ENCODE measurements around the gene HAUS8. TPM values are rescaled to one million over a fixed set of nuclear protein-coding genes. Genes with fewer than 3 reads are reported as not detected.
A peak's percentile ranks its signal among the peaks of the same experiment; 100 is the strongest.

HAUS8 gene
- total and polyA plus RNA-seq, 2 of the 13 experiments (the other 11 are each of a cell fraction or from before 2014, with no cell fraction given), result 7.8 to 17.5 TPM

DNA sequence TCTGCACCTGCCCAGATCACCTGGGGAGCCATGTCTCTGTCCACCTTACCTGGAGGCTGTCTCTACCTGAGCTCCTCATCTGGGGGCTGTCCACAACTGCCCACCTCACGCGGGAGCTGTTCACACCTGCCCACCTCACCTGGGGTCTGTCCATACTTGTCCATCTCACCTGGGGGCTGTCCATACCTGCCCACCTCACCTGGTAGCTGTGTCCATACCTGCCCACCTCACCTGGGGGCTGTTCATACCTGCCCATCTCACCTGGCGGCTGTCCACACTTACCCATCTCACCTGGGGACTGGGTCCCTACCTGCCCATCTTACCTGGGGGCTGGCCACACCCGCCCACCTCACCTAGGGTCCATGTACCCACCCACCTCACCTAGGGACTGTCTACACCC, 38.6 kb downstream of the HAUS8 start:
- Histone ChIP-seq H3K4me3 (replicated peaks in 1 of 3; ENCODE audit: insufficient read depth in 1 of 3, low read depth in 2 of 3, low read length in 3 of 3) (no peak overlapping the region), H3K9me3 (ENCODE audit: low read length) (no peaks in the 10 kb centered on the region), H3K79me2 (ENCODE audit: insufficient read depth, low read length) (no peaks in the 10 kb centered on the region), H3K9ac (ENCODE audit: insufficient read depth, low read depth, low read length) (no peak overlapping the region), H2AFZ (ENCODE audit: low read length) (no peak overlapping the region), H3K4me2 (ENCODE audit: low read depth, low read length) (no peak overlapping the region), H3K4me1 (ENCODE audit: insufficient read depth, low read length) (peaks cover 8% of the 10 kb centered on the region; the same call in 1 of the 2 replicates), H4K20me1 (ENCODE audit: insufficient read depth, low read length) (no peaks in the 10 kb centered on the region), H3K27ac (ENCODE audit: extremely low read length, insufficient read depth, low read length) (no peak overlapping the region), H3K27me3 (ENCODE audit: control insufficient read depth in 1 of 2, insufficient read depth in 2 of 2, low read length in 2 of 2) (peaks cover 2 to 16% of the 10 kb centered on the region in 2 experiments; a peak in 2 of 5 replicates), H3K36me3 (replicated peaks in 1 of 2; ENCODE audit: control insufficient read depth in 1 of 2, insufficient read depth in 2 of 2, low read length in 2 of 2) (no peaks in the 10 kb centered on the region)
- DNase-seq (ENCODE audit: low spot score), result no peak
- ATAC-seq, result no peak
- ChIA-PET POLR2A (no interaction called here), CTCF (ENCODE audit: low intra/inter-chr PET ratio, low total read pairs) (no interaction called here)
- no TSS peak for BruUV-seq (replicated peaks)
- FAIRE-seq, result no peak
- in situ Hi-C loops (cut with HindIII; ENCODE audit: extremely low pct_ligation_motif_present, low pct_unique_long_range_greater_than_20kb), result no loop called here
- intact Hi-C loops (cut with micrococcal nuclease; ENCODE audit: unreplicated experiment), result no loop called here
- 35% methylated on average over 4 of the region's 4 CpGs for WGBS (ENCODE audit: low lambda C conversion rate)
- no peak for TF ChIP-seq ZNF598 (CRISPR knock-in tag; IDR thresholded peaks at IDR 0.05; ENCODE audit: borderline replicate concordance)

DNA sequence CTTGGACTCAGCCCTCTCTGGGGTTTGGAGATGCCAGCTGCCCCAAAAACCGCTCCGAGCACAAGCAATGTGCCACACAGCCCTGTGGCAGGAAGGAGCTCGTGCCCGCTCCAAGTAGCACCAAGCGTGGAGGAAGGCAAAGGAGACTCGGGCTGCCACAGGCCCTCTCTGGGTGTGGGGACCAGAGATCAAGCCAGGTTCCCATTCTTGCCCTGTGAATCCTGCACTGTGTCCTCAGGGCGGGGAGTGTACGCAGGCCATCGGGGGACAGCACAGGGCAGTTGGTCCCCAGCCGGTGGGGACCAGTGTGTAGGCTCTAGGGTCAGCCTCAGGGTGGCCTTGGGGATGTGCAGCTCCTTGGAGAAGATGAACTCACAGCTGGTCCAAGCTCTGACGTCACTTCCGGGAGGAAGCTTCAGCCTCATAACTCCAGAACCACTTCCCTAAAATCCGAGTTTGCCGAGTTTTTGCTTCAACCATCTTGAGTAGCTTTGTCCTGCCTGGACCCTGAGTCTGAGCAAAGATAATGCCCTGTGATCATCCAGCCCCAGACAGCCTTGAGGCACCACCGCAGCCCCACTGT, 39.3 kb downstream of the HAUS8 start:
- Histone ChIP-seq H3K4me2 (ENCODE audit: low read depth, low read length) (no peak overlapping the region), H3K36me3 (replicated peaks in 1 of 2; ENCODE audit: control insufficient read depth in 1 of 2, insufficient read depth in 2 of 2, low read length in 2 of 2) (no peaks in the 10 kb centered on the region)
- in situ Hi-C loops (cut with HindIII; ENCODE audit: extremely low pct_ligation_motif_present, low pct_unique_long_range_greater_than_20kb), result no loop called here
- TF ChIP-seq MYNN (CRISPR knock-in tag; IDR thresholded peaks at IDR 0.05; ENCODE audit: low read depth), result no peak
- TF ChIP-seq HIVEP1 (CRISPR knock-in tag; IDR thresholded peaks at IDR 0.05), result no peak
- TF ChIP-seq, protein P1, sequence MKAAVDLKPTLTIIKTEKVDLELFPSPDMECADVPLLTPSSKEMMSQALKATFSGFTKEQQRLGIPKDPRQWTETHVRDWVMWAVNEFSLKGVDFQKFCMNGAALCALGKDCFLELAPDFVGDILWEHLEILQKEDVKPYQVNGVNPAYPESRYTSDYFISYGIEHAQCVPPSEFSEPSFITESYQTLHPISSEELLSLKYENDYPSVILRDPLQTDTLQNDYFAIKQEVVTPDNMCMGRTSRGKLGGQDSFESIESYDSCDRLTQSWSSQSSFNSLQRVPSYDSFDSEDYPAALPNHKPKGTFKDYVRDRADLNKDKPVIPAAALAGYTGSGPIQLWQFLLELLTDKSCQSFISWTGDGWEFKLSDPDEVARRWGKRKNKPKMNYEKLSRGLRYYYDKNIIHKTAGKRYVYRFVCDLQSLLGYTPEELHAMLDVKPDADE (CRISPR knock-in tag; IDR thresholded peaks at IDR 0.05), result no peak
- no peak for TF ChIP-seq HDAC1 (CRISPR knock-in tag; IDR thresholded peaks at IDR 0.05)
- TF ChIP-seq EZH2 (conservative IDR thresholded peaks at IDR 0.05; ENCODE audit: low read depth, low read length), result no peak
- TF ChIP-seq, protein P2, sequence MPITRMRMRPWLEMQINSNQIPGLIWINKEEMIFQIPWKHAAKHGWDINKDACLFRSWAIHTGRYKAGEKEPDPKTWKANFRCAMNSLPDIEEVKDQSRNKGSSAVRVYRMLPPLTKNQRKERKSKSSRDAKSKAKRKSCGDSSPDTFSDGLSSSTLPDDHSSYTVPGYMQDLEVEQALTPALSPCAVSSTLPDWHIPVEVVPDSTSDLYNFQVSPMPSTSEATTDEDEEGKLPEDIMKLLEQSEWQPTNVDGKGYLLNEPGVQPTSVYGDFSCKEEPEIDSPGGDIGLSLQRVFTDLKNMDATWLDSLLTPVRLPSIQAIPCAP (CRISPR knock-in tag; IDR thresholded peaks at IDR 0.05; ENCODE audit: low read depth), result no peak
- TF ChIP-seq ZFP36L2 (CRISPR knock-in tag; IDR thresholded peaks at IDR 0.05), result no peak
- no peak for TF ChIP-seq ZNF12 (CRISPR knock-in tag; IDR thresholded peaks at IDR 0.05)
- TF ChIP-seq ZNF781 (CRISPR knock-in tag; IDR thresholded peaks at IDR 0.05; ENCODE audit: borderline replicate concordance, not compliant biosample characterization), result no peak
- peak; percentile 93 for TF ChIP-seq CREB1 (IDR thresholded peaks at IDR 0.05)
- no peak for TF ChIP-seq CREB1 (CRISPR knock-in tag; IDR thresholded peaks at IDR 0.05)
- TF ChIP-seq SATB2 (CRISPR knock-in tag; IDR thresholded peaks at IDR 0.05), result no peak
- no peak for TF ChIP-seq RNF2 (conservative IDR thresholded peaks at IDR 0.05; ENCODE audit: low read depth)
- TF ChIP-seq, protein P3, sequence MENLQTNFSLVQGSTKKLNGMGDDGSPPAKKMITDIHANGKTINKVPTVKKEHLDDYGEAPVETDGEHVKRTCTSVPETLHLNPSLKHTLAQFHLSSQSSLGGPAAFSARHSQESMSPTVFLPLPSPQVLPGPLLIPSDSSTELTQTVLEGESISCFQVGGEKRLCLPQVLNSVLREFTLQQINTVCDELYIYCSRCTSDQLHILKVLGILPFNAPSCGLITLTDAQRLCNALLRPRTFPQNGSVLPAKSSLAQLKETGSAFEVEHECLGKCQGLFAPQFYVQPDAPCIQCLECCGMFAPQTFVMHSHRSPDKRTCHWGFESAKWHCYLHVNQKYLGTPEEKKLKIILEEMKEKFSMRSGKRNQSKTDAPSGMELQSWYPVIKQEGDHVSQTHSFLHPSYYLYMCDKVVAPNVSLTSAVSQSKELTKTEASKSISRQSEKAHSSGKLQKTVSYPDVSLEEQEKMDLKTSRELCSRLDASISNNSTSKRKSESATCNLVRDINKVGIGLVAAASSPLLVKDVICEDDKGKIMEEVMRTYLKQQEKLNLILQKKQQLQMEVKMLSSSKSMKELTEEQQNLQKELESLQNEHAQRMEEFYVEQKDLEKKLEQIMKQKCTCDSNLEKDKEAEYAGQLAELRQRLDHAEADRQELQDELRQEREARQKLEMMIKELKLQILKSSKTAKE (CRISPR knock-in tag; IDR thresholded peaks at IDR 0.05; ENCODE audit: borderline replicate concordance), result no peak

More for the DNA sequence above, 39.3 kb downstream of the HAUS8 start:
- CTCF ChIA-PET (ENCODE audit: low intra/inter-chr PET ratio, low total read pairs), result no interaction called here
- Histone ChIP-seq H3K4me3 (replicated peaks in 1 of 3; ENCODE audit: insufficient read depth in 1 of 3, low read depth in 2 of 3, low read length in 3 of 3) (no peak overlapping the region), H3K27me3 (ENCODE audit: control insufficient read depth in 1 of 2, insufficient read depth in 2 of 2, low read length in 2 of 2) (peaks cover 2 to 15% of the 10 kb centered on the region in 2 experiments; a peak in 2 of 5 replicates), H2AFZ (ENCODE audit: low read length) (no peak overlapping the region), H3K9me3 (ENCODE audit: low read length) (no peaks in the 10 kb centered on the region), H3K4me1 (ENCODE audit: insufficient read depth, low read length) (0 out of 2 replicates have a peak, but pooled peaks cover under 1% of the 10 kb centered on the region), H4K20me1 (ENCODE audit: insufficient read depth, low read length) (no peaks in the 10 kb centered on the region), H3K9ac (ENCODE audit: insufficient read depth, low read depth, low read length) (no peak overlapping the region), H3K79me2 (ENCODE audit: insufficient read depth, low read length) (no peaks in the 10 kb centered on the region), H3K27ac (ENCODE audit: extremely low read length, insufficient read depth, low read length) (no peak overlapping the region)
- POLR2A ChIA-PET, result no interaction called here
- FAIRE-seq, result no peak
- 46% methylated on average over 10 of the region's 15 CpGs for WGBS (ENCODE audit: low lambda C conversion rate)
- no peak for ATAC-seq
- intact Hi-C loops (cut with micrococcal nuclease; ENCODE audit: unreplicated experiment), result no loop called here
- no peak for DNase-seq (ENCODE audit: low spot score)
- BruUV-seq (replicated peaks), result no TSS peak

All from HepG2 (cell line).